Endothelial cell of umbilical vein (primary cell): Measurements from ENCODE around the gene CHRNA3. TPM values are rescaled to one million over a fixed set of nuclear protein-coding genes. Genes with fewer than 3 reads are reported as not detected.

Experiments used
- BruUV-seq: library from RNA; stranded (reverse); fragments of 400-500 nt; replicated peaks from 2 replicates; lab custom pipeline; 2021; lab: Mats Ljungman, UMichigan
- CTCF ChIA-PET: fragments of 300-600, 350-600 bp; sonication (Branson Sonifier 250); formaldehyde crosslinking; loops from one replicate; lab custom pipeline; 2021; ENCODE audit warnings: antibody characterized with exemption, inconsistent platforms; lab: Charles Lee
- POLR2A ChIA-PET: fragments of 300-600, 350-600 bp; sonication (Branson Sonifier 250); formaldehyde crosslinking; loops from one replicate; lab custom pipeline; 2021; ENCODE audit warnings: antibody characterized with exemption, inconsistent platforms; lab: Charles Lee
- DNase-seq: peaks from one replicate; pipeline ENCODE4 v3.0.0-alpha.2; 2011; ENCODE audit warnings: low read depth, low spot score
- FAIRE-seq: peaks from 2 replicates; lab custom pipeline; 2011; peaks lifted over from hg19 to GRCh38; lab: Jason Lieb, UNC
- H2AFZ ChIP-seq: 2 replicates; pipeline ENCODE4 v1.6.0; 2012; ENCODE audit warnings: low read depth, low read length, control low read depth, inconsistent platforms
- H3K27ac ChIP-seq: 2 replicates; pipeline ENCODE4 v1.5.1; 2011; ENCODE audit warnings: low read depth, mild to moderate bottlenecking, control low read depth, low read length, moderate library complexity; ENCODE audit not compliant: insufficient read depth
- H3K27me3 ChIP-seq, 2 experiments: 2 replicates each; pipeline versions ENCODE4 v1.6.0 to v1.6.1; 2011; ENCODE audit warnings: low read length in 2 of 2, mixed read lengths in 1 of 2; ENCODE audit not compliant: control insufficient read depth in 2 of 2, insufficient read depth in 2 of 2
- H3K36me3 ChIP-seq, 2 experiments: 2 replicates in 1 of 2; 3 replicates in 1 of 2; pipeline ENCODE4 v1.5.1; 2011; ENCODE audit warnings: low read length in 2 of 2, mild to moderate bottlenecking in 1 of 2, moderate library complexity in 1 of 2; ENCODE audit not compliant: control insufficient read depth in 2 of 2, insufficient read depth in 2 of 2; ENCODE audit errors: extremely low read depth in 1 of 2
- H3K4me1 ChIP-seq: 3 replicates; pipeline ENCODE4 v1.5.1; 2011; ENCODE audit warnings: mild to moderate bottlenecking, low read length; ENCODE audit not compliant: control insufficient read depth, insufficient read depth; ENCODE audit errors: extremely low read depth
- H3K4me2 ChIP-seq: 2 replicates; pipeline ENCODE4 v1.6.1; 2011; ENCODE audit warnings: low read length, control low read depth, mixed read lengths; ENCODE audit not compliant: insufficient read depth
- H3K4me3 ChIP-seq, 3 experiments: fragments of 200-600 bp in 1 of 3; sonication (generic), shearing (Covaris generic) in 1 of 3; replicated peaks in 1 of 3; 2 replicates each; pipeline ENCODE4 v1.5.1; 2011 to 2016; ENCODE audit warnings: control low read depth in 3 of 3, low read length in 3 of 3, mild to moderate bottlenecking in 2 of 3, inconsistent platforms in 1 of 3, low read depth in 1 of 3, moderate library complexity in 1 of 3; ENCODE audit not compliant: insufficient read depth in 1 of 3
- H3K79me2 ChIP-seq: 2 replicates; pipeline ENCODE4 v1.6.0; 2012; ENCODE audit warnings: low read length, inconsistent platforms; ENCODE audit not compliant: control insufficient read depth, insufficient read depth
- H3K9ac ChIP-seq: replicated peaks from 2 replicates; pipeline ENCODE3; 2011; ENCODE audit warnings: low read length, control low read depth; ENCODE audit not compliant: insufficient read depth; ENCODE audit errors: extremely low read depth
- H3K9me1 ChIP-seq: replicated peaks from 3 replicates; pipeline ENCODE4 v1.6.0; 2011; ENCODE audit warnings: mild to moderate bottlenecking, low read length; ENCODE audit not compliant: control insufficient read depth, insufficient read depth; ENCODE audit errors: extremely low read depth
- H3K9me3 ChIP-seq: replicated peaks from 2 replicates; pipeline ENCODE4 v1.5.1; 2012; ENCODE audit warnings: low read length, inconsistent platforms; ENCODE audit not compliant: control insufficient read depth, insufficient read depth
- H4K20me1 ChIP-seq: replicated peaks from 2 replicates; pipeline ENCODE3; 2011; ENCODE audit warnings: mild to moderate bottlenecking, low read length; ENCODE audit not compliant: control insufficient read depth, insufficient read depth; ENCODE audit errors: extremely low read depth
- EZH2 ChIP-seq: IDR thresholded peaks from 2 replicates; pipeline ENCODE4 v1.6.1; 2012; ENCODE audit warnings: borderline replicate concordance, low read depth, mild to moderate bottlenecking, moderate library complexity, low read length, inconsistent platforms; ENCODE audit not compliant: severe bottlenecking
- FOS ChIP-seq: IDR thresholded peaks from 2 replicates; pipeline ENCODE4 v1.6.1; 2011; ENCODE audit warnings: mild to moderate bottlenecking, low read length, moderate library complexity, borderline replicate concordance; ENCODE audit not compliant: insufficient read depth
- GATA2 ChIP-seq: IDR thresholded peaks from 2 replicates; pipeline ENCODE4 v1.7.0; 2011; ENCODE audit warnings: low read depth, mild to moderate bottlenecking, moderate library complexity, mixed read lengths, low read length; ENCODE audit not compliant: insufficient read length, insufficient read depth
- JUN ChIP-seq: IDR thresholded peaks from 2 replicates; pipeline ENCODE4 v1.6.1; 2011; ENCODE audit warnings: borderline replicate concordance, low read depth; ENCODE audit not compliant: insufficient read length, insufficient read depth
- MAX ChIP-seq: IDR thresholded peaks from 2 replicates; pipeline ENCODE4 v1.6.1; 2011; ENCODE audit not compliant: insufficient read depth, insufficient read length
- MYC ChIP-seq: IDR thresholded peaks from one replicate; pipeline ENCODE4 v1.6.1; 2011; ENCODE audit warnings: mild to moderate bottlenecking, low read depth, low read length
- POLR2A ChIP-seq: IDR thresholded peaks from 2 replicates; pipeline ENCODE4 v1.6.1; 2012; ENCODE audit warnings: low read depth, mild to moderate bottlenecking, control low read depth, low read length
- POLR2AphosphoS5 ChIP-seq: IDR thresholded peaks from 2 replicates; pipeline ENCODE4 v1.6.1; 2012; ENCODE audit warnings: low read depth, mild to moderate bottlenecking, control low read depth, low read length, moderate library complexity; ENCODE audit not compliant: insufficient read depth
- dilution Hi-C: fragments of 300-500 bp; cut with MboI; formaldehyde crosslinking; loops from one replicate; pipeline ENCODE4 v1.15.0; 2019; ENCODE audit warnings: low sequenced_read_pairs; ENCODE audit not compliant: extremely low pct_ligation_motif_present
- intact Hi-C: fragments of 100-400 bp; cut with micrococcal nuclease; formaldehyde crosslinking; loops from one replicate; pipeline ENCODE4 v1.10.0; 2022
- polyA plus RNA-seq, 4 experiments: library from polyadenylated mRNA; depleted of rRNA in 3 of 4; stranded (reverse) in 3 of 4; unstranded in 1 of 4; fragments of >200 nt; gene quantifications; 2 replicates each; pipeline versions ENCODE4 v1.2.1 to v1.2.3, GENCODE V29; 2011 to 2012; ENCODE audit warnings: missing spikeins in 1 of 4
- total RNA-seq: library from RNA; stranded (reverse); gene quantifications from 2 replicates; pipeline ENCODE4 v1.2.3, GENCODE V29; 2021
- TF ChIP-seq, protein P1 (sequence below), 2 donors: IDR thresholded peaks; 1 replicate in 1 of 2; 2 replicates in 1 of 2; pipeline ENCODE4 v1.5.1; 2011; ENCODE audit warnings: low read length in 2 of 2, mild to moderate bottlenecking in 2 of 2, moderate library complexity in 2 of 2, control low read depth in 1 of 2, inconsistent platforms in 1 of 2, low read depth in 1 of 2; ENCODE audit not compliant: insufficient read depth in 1 of 2; ENCODE audit errors: extremely low read depth in 1 of 2

CHRNA3 gene
- total and polyA plus RNA-seq, 2 donors (not counting 3 experiments of a cell fraction or from before 2014, with no cell fraction given), result not detected

DNA sequence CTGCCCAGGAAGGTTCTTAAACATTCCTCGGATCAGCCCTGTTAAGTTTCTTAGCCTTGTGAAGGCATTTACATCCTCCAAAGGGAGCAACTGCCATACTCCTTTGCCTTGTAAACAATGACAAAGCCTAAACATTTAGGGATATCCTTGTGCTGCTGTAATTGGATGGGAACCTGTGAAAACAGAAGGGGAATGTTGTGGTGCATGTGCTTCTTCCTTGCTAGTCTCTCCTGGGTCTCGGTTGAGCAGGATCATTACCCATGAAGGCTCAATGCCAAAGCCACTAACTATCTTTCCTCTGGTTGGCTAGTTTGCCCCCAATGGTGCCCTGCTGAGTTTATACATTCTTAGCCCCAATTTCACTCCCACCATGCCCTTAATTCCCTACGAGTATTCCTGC, 17.3 kb downstream of the CHRNA3 start:
- no peak for FAIRE-seq
- ChIA-PET POLR2A (interaction anchor here (0.6 kb wide), 1 partner anchor 349 kb away, joined by 10 read pairs; no protein-coding TSS in a partner anchor), CTCF (no interaction called here)
- Histone ChIP-seq H3K27me3 (no peaks in the 10 kb centered on the region), H3K79me2 (no peaks in the 10 kb centered on the region), H3K4me3 (no peak overlapping the region), H3K9ac (no peak overlapping the region), H3K4me1 (no peaks in the 10 kb centered on the region), H3K9me1 (no peaks in the 10 kb centered on the region), H2AFZ (no peak overlapping the region), H3K27ac (no peak overlapping the region), H3K4me2 (no peak overlapping the region), H4K20me1 (no peaks in the 10 kb centered on the region), H3K36me3 (no peaks in the 10 kb centered on the region), H3K9me3 (no peaks in the 10 kb centered on the region)
- dilution Hi-C loops (no loop called here), intact Hi-C loops (no loop called here)
- no peak for DNase-seq
- TF ChIP-seq POLR2AphosphoS5, result no peak
- no TSS peak for BruUV-seq

GRCh38 chr15:78599189-78599588, 21.6 kb downstream of the CHRNA3 start:
- intact Hi-C loops (no loop called here), dilution Hi-C loops (no loop called here)
- BruUV-seq, result no TSS peak
- no peaks in the 10 kb centered on the region for H3K27me3 ChIP-seq
- no peaks in the 10 kb centered on the region for H3K9me1 ChIP-seq
- no peak overlapping the region for H2AFZ ChIP-seq
- H3K27ac ChIP-seq, result no peak overlapping the region
- no peak overlapping the region for H3K4me3 ChIP-seq
- no peaks in the 10 kb centered on the region for H4K20me1 ChIP-seq
- no peaks in the 10 kb centered on the region for H3K4me1 ChIP-seq
- TF ChIP-seq GATA2 (no peak), EZH2 (no peak), FOS (no peak), JUN (no peak), MYC (no peak), POLR2A (no peak), MAX (no peak), POLR2AphosphoS5 (no peak)
- TF ChIP-seq, protein P1, sequence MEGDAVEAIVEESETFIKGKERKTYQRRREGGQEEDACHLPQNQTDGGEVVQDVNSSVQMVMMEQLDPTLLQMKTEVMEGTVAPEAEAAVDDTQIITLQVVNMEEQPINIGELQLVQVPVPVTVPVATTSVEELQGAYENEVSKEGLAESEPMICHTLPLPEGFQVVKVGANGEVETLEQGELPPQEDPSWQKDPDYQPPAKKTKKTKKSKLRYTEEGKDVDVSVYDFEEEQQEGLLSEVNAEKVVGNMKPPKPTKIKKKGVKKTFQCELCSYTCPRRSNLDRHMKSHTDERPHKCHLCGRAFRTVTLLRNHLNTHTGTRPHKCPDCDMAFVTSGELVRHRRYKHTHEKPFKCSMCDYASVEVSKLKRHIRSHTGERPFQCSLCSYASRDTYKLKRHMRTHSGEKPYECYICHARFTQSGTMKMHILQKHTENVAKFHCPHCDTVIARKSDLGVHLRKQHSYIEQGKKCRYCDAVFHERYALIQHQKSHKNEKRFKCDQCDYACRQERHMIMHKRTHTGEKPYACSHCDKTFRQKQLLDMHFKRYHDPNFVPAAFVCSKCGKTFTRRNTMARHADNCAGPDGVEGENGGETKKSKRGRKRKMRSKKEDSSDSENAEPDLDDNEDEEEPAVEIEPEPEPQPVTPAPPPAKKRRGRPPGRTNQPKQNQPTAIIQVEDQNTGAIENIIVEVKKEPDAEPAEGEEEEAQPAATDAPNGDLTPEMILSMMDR (IDR thresholded peaks at IDR 0.05; ENCODE audit: extremely low read depth in 1 of 2, insufficient read depth in 1 of 2, low read depth in 1 of 2, low read length in 2 of 2), result no peak
- FAIRE-seq (no peak), DNase-seq (no peak)
- H3K36me3 ChIP-seq, result no peaks in the 10 kb centered on the region
- ChIA-PET POLR2A (interaction anchor here (0.7 kb wide), 1 partner anchor 946 kb away, joined by 4 read pairs; no protein-coding TSS in a partner anchor), CTCF (no interaction called here)
- H3K4me2 ChIP-seq, result no peak overlapping the region
- no peaks in the 10 kb centered on the region for H3K79me2 ChIP-seq
- no peak overlapping the region for H3K9ac ChIP-seq
- no peaks in the 10 kb centered on the region for H3K9me3 ChIP-seq
